ENCODE measurements around the gene DBNDD2. TPM values are rescaled to one million over a fixed set of nuclear protein-coding genes. Genes with fewer than 3 reads are reported as not detected.

The DBNDD2 gene
- total RNA-seq, 2 experiments from 2014 or later, result 13.8 to 15.5 TPM

- Mint-ChIP-seq H3K4me1 (ENCODE audit: low read depth) (peaks cover 33% of the 10 kb centered on the region), H3K27ac (peak overlapping the region; percentile 95), H3K36me3 (ENCODE audit: low read depth) (peaks cover 24% of the 10 kb centered on the region), H3K4me3 (peak overlapping the region; percentile 87), H3K9me3 (no peaks in the 10 kb centered on the region), H3K27me3 (no peaks in the 10 kb centered on the region)
- ChIA-PET POLR2A (interaction anchor here (0.6 to 2.7 kb wide), 5 partner anchors 10 to 54 kb away, joined by 3 to 30 read pairs (median 12); partner anchors contain the start of gene SYS1), CTCF (interaction anchor here (1.4 to 7.2 kb wide), 4 partner anchors 20 to 54 kb away, joined by 3 to 53 read pairs (median 24); partner anchors contain the start of gene SYS1)
- DNase-seq (peak; percentile 24), ATAC-seq (no peak)
- intact Hi-C loops (cut with micrococcal nuclease), result loop anchor here (5.0 kb wide), 1 partner anchor 55 kb away; the partner anchor contains the start of gene SYS1
- TF ChIP-seq, protein P1, sequence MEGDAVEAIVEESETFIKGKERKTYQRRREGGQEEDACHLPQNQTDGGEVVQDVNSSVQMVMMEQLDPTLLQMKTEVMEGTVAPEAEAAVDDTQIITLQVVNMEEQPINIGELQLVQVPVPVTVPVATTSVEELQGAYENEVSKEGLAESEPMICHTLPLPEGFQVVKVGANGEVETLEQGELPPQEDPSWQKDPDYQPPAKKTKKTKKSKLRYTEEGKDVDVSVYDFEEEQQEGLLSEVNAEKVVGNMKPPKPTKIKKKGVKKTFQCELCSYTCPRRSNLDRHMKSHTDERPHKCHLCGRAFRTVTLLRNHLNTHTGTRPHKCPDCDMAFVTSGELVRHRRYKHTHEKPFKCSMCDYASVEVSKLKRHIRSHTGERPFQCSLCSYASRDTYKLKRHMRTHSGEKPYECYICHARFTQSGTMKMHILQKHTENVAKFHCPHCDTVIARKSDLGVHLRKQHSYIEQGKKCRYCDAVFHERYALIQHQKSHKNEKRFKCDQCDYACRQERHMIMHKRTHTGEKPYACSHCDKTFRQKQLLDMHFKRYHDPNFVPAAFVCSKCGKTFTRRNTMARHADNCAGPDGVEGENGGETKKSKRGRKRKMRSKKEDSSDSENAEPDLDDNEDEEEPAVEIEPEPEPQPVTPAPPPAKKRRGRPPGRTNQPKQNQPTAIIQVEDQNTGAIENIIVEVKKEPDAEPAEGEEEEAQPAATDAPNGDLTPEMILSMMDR (IDR thresholded peaks at IDR 0.05), result no peak
Observed at GRCh38 chr20:45416917-45417316, 8.8 kb downstream of the DBNDD2 start.

DNA sequence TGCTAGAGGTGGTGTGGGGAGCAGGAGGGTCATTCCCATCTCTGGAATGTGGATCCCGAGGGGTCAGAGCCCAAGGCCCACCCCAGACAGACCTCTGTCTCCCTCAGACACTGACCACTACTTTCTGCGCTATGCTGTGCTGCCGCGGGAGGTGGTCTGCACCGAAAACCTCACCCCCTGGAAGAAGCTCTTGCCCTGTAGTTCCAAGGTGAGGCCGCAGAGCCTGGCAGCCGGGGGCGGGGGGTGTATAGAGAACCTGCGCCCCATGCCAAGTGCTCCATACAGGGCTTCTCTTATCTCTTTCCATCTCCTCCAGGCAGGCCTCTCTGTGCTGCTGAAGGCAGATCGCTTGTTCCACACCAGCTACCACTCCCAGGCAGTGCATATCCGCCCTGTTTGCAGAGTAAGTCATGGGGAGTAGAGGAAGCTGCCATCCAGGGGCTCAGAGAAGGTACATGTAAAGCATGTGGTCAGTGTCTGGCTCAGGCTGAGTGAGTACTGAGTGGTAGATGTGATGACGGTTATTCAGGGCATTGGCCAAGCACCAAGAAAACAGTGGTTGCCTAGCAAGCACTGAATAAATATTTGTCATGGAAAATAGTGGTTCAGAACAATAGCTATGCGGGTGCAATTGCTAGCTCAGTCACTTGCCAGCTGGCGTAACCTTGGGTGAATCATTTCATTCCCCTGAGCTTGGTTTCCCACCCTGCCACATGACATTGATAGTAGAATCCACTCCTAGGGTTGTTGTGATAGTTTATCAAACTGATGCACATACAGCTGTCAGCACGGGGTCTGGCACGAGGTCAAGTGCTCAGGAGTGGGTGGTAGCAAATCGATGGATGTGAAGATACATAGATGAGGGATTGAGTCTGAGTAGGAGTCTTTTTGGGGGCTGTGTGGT, 11.4 kb downstream of the DBNDD2 start:
- Mint-ChIP-seq H3K27me3 (no peaks in the 10 kb centered on the region), H3K27ac (peak overlapping the region; percentile 70), H3K4me1 (ENCODE audit: low read depth) (peaks cover 31% of the 10 kb centered on the region), H3K36me3 (ENCODE audit: low read depth) (peaks cover 33% of the 10 kb centered on the region), H3K4me3 (no peak overlapping the region), H3K9me3 (no peaks in the 10 kb centered on the region)
- TF ChIP-seq, protein P1 (IDR thresholded peaks at IDR 0.05), result no peak
- intact Hi-C loops (cut with micrococcal nuclease), result loop anchor here (5.0 kb wide), 1 partner anchor 57 kb away; the partner anchor contains the start of gene SYS1
- DNase-seq (peak; percentile 34), ATAC-seq (peak; percentile 31)
- ChIA-PET POLR2A (interaction anchor here (1.0 to 2.3 kb wide), 7 partner anchors 8 to 56 kb away, joined by 3 to 14 read pairs (median 4); partner anchors contain the start of gene SYS1), CTCF (interaction anchor here (0.7 to 7.2 kb wide), 6 partner anchors 17 to 62 kb away, joined by 3 to 53 read pairs (median 7); partner anchors contain the start of gene SYS1)

GRCh38 chr20:45420125-45420524, 12.0 kb downstream of the DBNDD2 start:
- DNase-seq (no peak), ATAC-seq (no peak)
- Mint-ChIP-seq H3K27me3 (no peaks in the 10 kb centered on the region), H3K36me3 (ENCODE audit: low read depth) (peaks cover 37% of the 10 kb centered on the region), H3K27ac (peak overlapping the region; percentile 25), H3K4me3 (no peak overlapping the region), H3K9me3 (no peaks in the 10 kb centered on the region), H3K4me1 (ENCODE audit: low read depth) (peaks cover 25% of the 10 kb centered on the region)
- ChIA-PET POLR2A (interaction anchor here (1.0 to 2.3 kb wide), 4 partner anchors 9 to 57 kb away, joined by 3 to 14 read pairs (median 4); partner anchors contain the start of gene SYS1), CTCF (interaction anchor here (0.7 to 7.2 kb wide), 4 partner anchors 17 to 57 kb away, joined by 3 to 53 read pairs (median 23); partner anchors contain the start of gene SYS1)
- intact Hi-C loops (cut with micrococcal nuclease), result no loop called here
- TF ChIP-seq, protein P1 (IDR thresholded peaks at IDR 0.05), result no peak

DNA sequence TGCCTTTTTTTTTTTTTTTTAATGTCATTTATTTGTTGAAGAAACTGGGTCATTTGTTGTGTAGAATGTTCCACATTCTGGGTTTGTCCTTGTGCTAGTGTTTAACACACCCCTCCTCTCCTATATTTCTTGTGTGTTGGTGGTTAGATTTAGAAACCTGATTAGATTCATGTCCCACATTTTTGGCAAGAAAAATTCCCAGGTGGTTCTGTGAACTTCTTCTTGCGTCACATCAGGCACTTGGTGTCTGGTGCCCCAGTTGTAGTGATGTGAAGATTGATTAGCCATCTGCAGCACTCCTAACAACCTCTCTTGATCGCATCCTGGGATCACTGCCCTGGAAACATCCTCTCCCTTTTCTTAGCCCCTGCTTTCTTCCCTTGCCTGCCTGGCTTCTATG, 15.6 kb downstream of the DBNDD2 start:
- ChIA-PET POLR2A (no interaction called here), CTCF (interaction anchor here (1.2 kb wide), 1 partner anchor 13 kb away, joined by 3 read pairs; no protein-coding TSS in a partner anchor)
- H3K4me1 Mint-ChIP-seq (ENCODE audit: low read depth), result peaks cover 4% of the 10 kb centered on the region
- intact Hi-C loops (cut with micrococcal nuclease), result no loop called here
- H3K27ac Mint-ChIP-seq, result no peak overlapping the region
- H3K9me3 Mint-ChIP-seq, result no peaks in the 10 kb centered on the region
- TF ChIP-seq, protein P1 (IDR thresholded peaks at IDR 0.05), result no peak
- ATAC-seq (no peak), DNase-seq (no peak)
- H3K27me3 Mint-ChIP-seq, result no peaks in the 10 kb centered on the region
- peaks cover 40% of the 10 kb centered on the region for H3K36me3 Mint-ChIP-seq (ENCODE audit: low read depth)
- H3K4me3 Mint-ChIP-seq, result no peak overlapping the region

Measured in activated CD8-positive, alpha-beta T cell treated with anti-CD3 and anti-CD28 coated beads for 36 hours (primary cell).